HG03439 (cell line): ENCODE data around the gene TPST1.
A peak's percentile ranks its signal among the peaks of the same experiment; 100 is the strongest.
"Not testable (repeated sequence)": the region's sequence is repeated elsewhere in the genome, so short reads cannot be mapped to it uniquely, and the experiment has no call there.

Experiments used
- ATAC-seq: cut with Tn5 transposase; IDR thresholded peaks from one replicate; pipeline ENCODE4 v1.9.1; 2021; ENCODE audit warnings: mild to moderate bottlenecking, moderate library complexity; ENCODE audit not compliant: unreplicated experiment

The TPST1 gene

DNA sequence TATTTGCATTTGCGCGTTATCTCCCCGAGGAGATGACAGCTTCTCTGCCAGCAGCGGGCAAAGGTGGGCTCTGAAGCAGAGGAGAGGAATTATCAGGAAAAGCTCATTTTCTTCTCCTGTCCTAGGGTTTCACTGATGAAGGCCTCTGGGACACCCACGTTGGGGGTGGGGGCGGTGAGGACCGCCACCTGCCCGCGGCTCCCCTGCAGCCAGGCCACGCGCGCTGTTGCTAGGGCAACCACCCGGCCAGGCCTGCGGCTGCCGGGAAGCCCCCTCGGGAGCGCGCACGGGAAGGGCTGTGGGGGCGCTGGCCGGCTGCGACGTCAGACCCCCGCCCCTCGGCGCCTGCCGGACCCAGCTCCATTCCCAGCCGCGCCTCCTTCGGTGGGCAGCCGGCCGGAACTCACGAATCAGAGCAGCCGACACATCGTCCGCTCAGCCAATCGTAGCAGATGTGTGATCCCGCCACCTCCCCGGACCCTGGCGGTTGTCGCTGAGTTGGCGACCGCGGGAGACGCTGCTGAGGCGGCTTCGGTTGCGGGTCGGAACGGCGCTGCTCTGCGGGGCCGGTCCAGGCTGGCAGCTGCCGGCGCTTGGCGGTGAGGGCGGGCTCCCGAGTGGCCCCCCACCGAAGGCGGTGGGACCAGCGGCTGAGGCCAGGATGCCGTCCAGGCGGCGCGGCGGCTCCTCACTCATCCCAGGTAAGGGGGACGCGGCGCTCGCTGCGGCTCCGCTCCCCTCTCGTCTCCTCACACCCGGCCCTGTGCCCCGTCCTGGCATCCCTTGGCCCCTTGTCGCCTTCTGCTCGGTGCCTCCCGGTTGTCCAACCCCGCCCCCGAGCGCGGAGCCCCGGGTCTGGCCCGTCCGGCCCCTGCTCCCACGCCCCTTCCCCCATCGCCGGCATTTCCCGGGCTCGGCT, at the start of gene TPST1:
Gene TPST1 (plus strand): TSS at position 513 of the 919 bp plus-strand sequence. CDS start 35,092 bp downstream, outside the sequence.
- peak; percentile 95 for ATAC-seq

DNA sequence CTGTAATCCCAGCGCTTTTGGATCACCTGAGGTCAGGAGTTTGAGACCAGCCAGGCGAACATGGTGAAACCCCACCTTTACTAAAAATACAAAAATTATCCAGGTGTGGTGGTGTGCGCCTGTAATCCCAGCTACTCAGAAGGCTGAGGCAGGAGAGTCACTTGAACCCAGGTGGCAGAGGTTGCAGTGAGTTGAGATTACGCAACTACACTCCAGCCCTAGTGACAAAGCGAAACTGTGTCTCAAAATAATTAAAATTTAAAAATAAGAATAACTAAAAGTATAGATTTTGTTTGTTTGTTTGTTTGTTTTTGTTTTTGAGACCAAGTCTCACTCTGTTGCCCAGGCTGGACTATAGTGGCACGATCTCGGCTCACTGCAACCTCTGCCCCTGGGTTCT, 49.1 kb upstream of the TPST1 start:
- not testable (repeated sequence) for ATAC-seq

DNA sequence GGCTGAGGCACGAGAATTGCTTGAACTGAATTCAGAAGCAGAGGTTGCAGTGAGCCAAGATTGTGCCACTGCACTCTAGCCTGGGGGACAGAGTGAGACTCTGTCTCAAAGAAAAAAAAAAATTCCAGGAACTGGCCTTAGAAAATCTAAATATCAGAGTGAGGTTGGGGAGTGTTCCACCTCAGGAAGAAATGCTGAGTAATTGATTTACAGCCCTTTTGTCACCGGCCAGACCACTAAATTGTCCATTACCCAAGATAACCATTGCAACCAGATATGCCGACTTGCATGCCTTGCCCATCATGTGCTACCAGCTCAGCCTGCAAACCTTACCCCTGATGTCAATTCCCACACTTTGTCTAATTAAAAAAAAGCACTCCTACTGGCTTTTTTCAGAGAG, 48.1 kb upstream of the TPST1 start:
- no peak for ATAC-seq

DNA sequence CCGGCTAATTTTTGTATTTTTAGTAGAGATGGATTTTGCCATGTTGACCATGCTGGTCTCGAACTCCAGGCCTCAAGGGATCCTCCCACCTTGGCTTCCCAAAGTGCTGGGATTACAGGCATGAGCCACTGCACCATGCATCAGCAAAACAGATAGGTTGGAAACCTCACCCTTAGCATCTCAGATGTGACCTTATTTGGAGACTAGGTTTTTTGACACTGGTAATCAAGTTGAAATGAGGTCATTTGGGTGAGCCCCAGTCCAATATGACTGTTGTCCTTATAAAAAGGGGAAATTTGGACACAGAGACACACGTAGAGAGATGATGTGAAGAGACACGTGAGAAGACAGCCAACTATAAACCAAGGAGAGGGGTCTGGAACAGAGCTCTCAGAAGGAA, 42.5 kb upstream of the TPST1 start:
- ATAC-seq: no peak

DNA sequence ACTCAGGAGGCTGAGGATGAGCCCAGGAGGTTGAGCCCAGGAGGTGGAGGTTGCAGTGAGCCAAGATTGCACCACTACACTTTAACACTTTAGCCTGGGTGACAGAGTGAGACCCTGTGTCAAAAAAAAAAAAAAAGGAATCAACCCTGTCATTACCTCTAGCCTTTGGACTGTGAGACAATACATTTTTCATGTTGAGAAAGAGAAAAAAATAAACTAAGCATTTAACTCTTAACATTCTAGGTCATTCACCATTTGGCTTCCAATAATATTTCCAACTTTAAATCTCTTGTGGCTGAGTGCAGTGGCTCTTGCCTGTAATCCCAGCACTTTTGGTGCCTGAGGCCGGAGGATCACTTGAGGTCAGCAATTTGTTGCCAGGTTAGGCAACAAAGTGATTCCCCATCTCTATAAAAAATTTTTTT, 41.9 kb upstream of the TPST1 start:
- ATAC-seq: no peak

DNA sequence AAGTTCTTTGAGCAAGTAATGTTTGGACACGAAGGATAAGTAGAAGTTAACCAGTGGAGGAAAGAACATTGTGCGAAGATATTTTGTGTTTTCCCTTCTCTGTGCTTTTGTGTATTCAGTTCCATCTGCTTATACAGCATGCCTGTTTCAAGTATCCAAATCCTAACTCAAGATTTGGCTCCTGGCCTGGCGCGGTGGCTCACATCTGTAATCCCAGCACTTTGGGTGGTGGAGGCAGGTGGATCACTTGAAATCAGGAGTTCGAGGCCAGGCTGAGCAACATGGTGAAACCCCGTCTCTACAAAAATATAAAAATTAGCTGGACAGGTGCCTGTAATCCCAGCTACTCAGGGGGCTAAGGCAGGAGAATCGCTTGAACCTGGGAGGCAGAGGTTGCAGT, 40.8 kb upstream of the TPST1 start:
- no peak for ATAC-seq

DNA sequence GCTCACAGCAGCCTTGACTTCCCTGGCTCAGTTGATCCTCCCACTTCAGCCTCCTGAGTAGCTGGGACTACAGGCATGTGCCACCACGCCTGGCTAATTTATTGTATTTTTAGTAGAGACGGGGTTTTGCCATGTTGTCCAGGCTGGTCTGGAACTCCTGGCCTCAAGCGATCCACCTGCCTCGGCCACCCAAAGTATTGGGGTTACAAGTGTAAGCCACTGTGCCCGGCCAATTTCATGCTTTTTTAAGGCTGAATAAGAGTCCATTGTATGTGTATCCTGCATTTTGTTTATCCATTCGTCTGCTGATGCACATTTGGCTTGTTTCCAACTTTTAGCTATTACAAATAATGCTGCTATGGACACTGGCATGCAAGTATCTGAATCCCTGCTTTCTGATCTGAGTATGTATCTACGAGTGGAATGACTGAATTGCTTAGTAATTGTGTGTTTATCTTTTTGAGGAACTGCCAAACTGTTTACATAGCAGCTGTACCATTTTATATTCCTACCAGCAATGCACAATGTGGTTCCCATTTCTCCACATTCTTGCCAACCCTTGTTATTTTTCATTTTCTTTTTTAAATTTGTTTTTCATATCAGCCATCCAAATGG, 37.3 kb upstream of the TPST1 start:
- no peak for ATAC-seq

DNA sequence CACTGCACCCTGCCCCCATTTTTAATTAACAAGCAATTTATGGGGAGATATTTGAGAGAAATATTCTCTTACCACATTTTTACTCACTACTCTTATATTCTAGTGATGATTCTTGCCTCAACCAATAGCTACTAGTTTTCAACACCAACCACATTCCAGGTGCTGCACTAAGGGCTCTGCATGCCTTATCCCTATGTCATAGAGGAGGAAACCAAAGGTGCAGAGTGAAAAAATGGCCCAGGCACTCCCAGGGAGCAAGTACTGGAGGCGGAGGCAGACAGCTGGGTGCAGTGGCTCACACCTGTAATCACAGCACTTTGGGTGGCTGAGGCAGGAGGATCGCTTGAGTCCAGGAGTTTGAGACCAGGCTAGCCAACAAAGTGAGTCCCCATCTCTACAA, 35.5 kb upstream of the TPST1 start:
- ATAC-seq: no peak

DNA sequence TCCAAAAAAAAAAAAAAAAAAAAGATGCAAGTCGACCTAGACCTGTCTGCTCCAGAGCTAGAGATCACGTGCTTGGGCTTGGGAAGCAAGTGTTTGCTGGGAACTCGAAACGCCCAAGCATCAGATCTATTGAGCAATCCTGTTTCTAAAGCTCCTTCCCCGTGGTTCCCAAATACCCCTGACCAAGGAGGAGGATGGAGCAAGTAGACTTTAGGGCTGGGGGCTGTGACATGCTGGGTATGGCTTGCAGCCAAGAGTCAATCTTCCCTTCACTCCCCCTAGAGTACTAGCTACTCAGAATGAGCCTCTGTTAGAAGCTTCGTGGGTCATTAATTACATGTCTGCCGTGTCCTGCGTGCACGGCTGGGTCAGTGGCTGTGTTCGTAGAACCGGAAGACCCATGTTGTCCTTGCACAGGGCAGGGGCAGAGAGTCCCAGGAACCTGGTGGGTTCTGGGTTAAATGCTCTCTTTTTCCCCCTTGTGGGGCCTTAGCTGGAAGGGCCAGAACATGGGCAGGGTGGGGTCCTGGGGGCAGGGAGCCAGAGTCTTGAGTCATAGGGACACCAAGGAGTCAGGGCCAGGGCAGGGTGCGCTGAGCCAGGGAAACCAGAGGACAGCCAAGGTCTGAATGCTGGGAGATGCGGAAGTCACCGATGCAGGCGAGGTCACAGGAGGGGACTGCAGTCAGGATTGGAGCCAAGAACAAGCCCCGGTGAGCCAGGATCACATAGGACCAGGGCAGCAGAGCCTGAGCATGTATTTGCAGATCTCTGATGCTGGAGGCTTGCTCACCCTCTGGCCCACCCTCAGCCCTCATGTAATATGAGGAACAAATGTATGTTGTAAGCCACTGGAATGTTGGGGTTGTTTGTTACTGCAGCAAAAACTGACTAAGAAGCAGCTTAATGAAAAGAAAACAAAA, 34.6 kb upstream of the TPST1 start:
- no peak for ATAC-seq

DNA sequence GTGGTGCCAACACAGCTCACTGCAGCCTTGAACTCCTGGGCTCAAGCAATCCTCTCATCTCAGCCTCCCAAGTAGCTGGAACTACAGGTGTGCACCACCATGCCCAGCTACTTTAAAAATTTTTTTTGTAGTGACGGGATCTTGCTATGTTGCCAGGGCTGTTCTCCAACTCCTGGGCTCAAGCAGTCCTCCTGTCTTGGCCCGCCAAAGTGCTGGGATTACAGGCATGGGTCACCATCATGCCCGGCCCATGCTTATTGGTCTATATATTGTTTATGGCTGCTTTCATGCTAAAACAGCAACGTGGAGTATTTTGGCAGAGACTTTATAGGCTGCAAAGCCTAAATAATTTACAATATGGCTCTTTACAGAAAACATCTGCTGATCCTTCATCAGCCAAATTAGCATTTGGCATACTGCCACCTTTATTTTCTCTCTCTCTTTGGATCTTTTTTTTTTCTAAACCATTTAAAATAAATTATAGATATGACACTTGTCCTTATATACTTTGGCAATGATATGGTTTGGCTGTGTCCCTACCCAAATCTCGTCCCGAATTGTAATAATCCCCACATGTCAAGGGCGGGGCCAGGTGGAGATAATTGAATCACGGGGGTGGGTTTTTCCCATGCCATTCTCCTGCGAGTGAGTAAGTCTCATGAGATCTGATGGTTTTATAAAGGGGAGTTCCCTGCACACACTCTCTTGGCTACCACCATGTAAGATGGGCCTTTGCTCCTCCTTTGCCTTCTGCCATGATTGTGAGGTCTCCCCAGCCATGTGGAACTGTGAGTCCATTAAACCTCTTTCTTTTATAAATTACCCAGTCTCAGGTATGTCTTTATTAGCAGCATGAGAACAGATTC, 32.4 kb upstream of the TPST1 start:
- ATAC-seq: not testable (repeated sequence)

DNA sequence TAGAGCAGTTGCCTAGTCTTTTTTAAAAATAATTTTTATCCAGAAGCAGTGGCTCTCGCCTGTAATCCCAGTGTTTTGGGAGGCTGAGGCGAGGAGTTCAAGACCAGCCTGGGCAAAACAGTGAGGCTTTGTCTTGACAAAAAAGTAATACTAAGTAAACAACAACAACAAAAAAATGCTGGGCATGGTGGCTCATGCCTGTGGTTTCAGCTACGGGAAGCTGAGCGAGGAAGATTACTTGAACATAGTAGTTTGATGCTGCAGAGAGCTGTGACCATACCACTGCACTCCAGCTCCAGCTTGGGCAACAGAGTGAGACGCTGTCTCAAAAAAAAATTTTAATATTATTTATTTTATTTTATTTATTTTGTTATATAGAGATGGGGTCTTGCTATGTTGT, 31.3 kb upstream of the TPST1 start:
- no peak for ATAC-seq

DNA sequence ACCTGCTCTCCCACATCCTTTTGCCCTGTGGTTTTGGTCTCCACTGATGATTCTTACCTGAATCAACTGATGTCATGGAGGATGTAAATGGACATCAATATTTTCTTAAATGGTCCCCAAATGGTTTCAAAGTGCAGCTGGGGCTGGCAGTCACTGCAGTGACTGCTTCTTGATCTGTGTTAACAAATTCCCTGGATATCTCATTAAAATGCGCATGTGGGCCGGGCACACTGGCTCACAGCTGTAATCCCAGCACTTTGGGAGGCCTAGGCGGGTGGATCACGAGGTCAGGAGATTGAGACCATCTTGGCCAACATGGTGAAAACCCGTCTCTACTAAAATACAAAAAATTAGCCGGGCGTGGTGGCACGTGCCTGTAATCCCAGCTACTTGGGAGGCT, 30.1 kb upstream of the TPST1 start:
- not testable (repeated sequence) for ATAC-seq

DNA sequence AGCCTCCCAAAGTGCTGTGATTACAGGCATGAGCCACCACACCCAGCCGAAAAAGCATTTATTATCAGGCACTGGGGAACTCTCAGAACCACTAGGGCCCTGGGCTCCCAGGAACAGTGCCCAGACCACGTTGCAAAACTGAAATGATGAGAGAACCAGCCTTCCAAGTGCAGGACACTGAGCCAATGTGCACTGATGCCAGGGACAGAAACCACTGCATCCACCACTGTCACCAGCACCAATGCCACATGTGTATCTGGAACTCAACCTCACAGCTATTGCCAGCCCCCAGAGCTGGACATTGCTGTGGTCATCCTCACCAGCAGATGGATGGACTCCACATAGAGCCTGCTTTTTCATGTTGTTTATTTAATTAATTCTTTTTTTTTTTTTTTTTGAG, 28.2 kb upstream of the TPST1 start:
- ATAC-seq: no peak

DNA sequence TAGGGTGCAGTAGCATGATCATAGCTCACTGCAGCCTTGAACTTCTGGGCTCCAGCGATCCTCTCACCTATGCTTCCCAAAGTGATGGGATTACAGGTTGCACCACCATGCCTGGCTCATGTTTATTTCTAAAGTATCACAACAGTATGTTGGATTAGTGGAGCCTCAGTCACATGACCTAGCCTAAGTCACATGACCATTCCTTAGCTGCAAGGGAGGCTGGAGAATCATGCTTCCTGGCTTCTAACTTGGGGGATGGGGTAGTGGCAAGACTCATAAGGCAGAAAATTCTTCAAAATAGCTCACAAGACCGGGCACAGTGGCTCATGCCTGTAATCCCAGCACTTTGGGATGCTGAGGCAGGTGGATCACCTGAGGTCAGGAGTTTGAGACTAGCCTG, 26.9 kb upstream of the TPST1 start:
- no peak for ATAC-seq

DNA sequence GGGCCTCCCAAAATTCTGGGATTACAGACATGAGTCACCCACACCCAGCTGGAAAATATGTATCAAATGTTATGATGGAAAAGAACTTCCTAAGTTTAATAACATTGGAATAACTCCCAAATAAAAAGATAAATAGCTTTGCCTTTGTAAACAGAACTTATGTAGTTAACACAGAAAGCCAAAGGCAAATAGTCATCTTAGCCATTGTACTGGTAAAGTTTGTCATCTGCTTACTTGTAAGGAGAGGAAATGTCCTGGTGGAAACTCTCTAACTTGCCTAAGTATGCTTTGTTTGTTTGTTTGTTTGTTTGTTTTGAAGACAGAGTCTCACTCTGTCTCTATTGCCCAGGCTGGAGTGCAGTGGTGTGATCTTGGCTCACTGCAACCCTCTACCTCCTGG, 23.8 kb upstream of the TPST1 start:
- no peak for ATAC-seq

DNA sequence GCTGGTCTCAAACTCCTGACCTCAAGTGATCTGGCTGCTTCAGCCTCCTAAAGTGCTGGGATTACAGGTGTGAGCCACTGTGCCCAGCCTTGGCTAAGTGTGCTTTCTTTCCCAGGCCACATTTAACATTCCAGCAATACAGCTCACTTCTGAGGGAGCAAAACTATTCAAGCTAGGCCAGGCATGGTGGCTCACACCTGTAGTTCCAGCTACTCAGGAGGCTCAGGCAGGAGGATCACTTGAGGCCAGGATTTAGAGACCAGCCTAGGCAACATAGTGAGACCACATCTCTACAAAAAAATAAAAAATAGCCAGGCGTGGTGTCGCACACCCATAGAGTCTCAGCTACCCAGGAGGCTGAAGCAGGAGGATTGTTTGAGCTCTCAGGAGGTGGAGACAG, 23.3 kb upstream of the TPST1 start:
- no peak for ATAC-seq

DNA sequence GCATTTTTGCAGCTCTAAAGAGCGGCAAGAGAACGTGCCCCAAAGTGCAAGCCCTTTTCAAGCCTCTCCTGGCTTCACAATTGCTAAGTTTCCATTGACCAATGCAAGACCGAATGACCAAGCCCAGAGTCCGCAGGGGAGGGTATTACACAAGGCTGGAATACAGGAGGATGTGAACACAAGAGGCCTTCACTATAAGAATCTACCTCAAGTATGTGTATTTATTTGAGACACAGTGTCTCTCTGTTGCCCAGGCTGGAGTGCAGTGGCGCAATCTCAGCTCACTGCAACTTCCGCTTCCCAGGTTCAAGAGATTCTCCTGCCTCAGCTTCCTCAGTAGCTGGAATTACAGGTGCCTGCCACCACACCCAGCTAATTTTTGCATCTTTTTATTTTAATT, 22.2 kb upstream of the TPST1 start:
- ATAC-seq: no peak

DNA sequence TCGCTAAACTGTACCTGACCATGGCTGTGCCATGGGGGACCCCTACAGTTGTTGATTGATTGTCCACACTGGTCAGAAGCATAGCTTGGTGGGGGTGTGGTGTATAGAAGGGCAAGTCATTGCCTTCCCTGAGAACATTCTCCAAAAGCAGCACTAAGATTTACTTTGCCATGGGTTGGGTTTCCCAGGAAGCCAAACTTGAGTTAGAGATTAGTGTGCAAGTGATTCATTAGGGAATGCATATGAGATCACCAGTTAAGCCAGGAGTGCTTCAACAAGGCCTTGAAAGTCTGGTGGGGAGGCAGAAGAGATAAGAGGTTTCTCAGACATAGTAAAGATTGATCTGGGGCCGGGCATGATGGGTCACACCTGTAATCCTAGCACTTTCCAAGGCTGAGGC, 21.4 kb upstream of the TPST1 start:
- ATAC-seq: no peak

DNA sequence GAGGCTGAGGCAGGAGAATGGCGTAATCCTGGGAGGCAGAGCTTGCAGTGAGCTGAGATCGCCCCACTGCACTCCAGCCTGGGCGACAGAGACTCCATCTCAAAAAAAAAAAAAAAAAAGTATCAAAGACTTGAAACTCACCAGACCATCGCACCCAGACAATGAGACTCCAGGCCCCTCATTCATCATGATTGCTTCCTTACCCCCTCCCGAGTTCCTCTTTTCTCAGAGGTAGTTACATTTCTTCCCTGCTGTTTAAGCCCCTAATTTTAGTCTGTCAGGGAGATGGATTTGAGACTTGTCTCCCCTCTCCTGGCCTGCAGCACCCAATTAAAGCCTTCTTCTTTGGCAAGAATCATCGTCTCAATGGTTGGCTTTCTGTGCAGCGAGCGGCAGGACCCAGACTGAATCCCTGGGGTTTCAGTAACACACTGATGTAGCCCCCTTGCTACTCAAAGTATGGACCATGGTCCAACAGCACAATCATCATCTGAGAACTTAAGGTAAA, 19.4 kb upstream of the TPST1 start:
- no peak for ATAC-seq

DNA sequence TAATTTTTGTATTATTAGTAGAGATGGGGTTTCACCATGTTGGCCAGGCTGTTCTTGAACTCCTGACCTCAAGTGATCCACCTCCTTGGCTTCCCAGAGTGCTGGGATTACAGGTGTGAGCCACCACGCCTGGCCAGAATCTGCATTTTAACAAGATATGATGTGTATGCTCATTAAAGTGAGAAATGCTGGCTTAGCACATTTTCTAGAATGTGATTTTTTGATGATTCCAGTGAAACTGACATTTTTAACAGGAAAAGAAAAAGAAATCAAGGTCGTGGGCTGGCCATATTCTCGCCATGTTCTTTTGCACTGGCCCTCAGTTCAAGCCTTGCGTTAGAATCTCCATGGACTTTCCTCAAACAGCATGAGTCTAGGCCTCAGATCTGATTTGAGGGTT, 18.1 kb upstream of the TPST1 start:
- no peak for ATAC-seq
